Measurements from ENCODE around the gene MRPL36. TPM values are rescaled to one million over a fixed set of nuclear protein-coding genes. Genes with fewer than 3 reads are reported as not detected.

Gene MRPL36
- total RNA-seq, 6 donors from 2014 or later, result 10.5 to 30.4 (median 21.5) TPM

- TF ChIP-seq EP300 (IDR thresholded peaks at IDR 0.05) (no peak), CTCF (IDR thresholded peaks at IDR 0.05) (no peak), POLR2AphosphoS5 (IDR thresholded peaks at IDR 0.05) (no peak), POLR2A (IDR thresholded peaks at IDR 0.05) (no peak)
- Histone ChIP-seq H3K36me3 (no peaks in the 10 kb centered on the region), H3K27me3 (no peaks in the 10 kb centered on the region), H3K9me3 (no peaks in the 10 kb centered on the region), H3K4me3 (no peak overlapping the region), H3K4me1 (no peaks in the 10 kb centered on the region), H3K27ac (no peak overlapping the region)
- 47 to 50% methylated on average over 11 of the region's 11 CpGs for WGBS, 2 donors
- DNase-seq (no peak), ATAC-seq (ENCODE audit: low FRiP score in 2 of 2) (no peak)
Observed at GRCh38 chr5:1783216-1783554, 16.5 kb downstream of the MRPL36 start.

GRCh38 chr5:1782385-1783215 lies 17.0 kb downstream of the MRPL36 start:
- Histone ChIP-seq H3K36me3 (no peaks in the 10 kb centered on the region), H3K9me3 (no peaks in the 10 kb centered on the region), H3K4me1 (no peaks in the 10 kb centered on the region), H3K27me3 (no peaks in the 10 kb centered on the region), H3K27ac (no peak overlapping the region), H3K4me3 (no peak overlapping the region)
- WGBS, 2 donors, result 75 to 77% methylated on average over 13 to 14 of the region's 14 CpGs
- no peak for TF ChIP-seq POLR2A (IDR thresholded peaks at IDR 0.05)
- TF ChIP-seq CTCF (IDR thresholded peaks at IDR 0.05), result no peak
- DNase-seq, result no peak
- no peak for ATAC-seq (ENCODE audit: low FRiP score in 2 of 2)

- WGBS, 2 donors, result 84 to 88% methylated on average over 7 to 9 of the region's 9 CpGs
- no peaks in the 10 kb centered on the region for H3K36me3 ChIP-seq
- TF ChIP-seq POLR2A (IDR thresholded peaks at IDR 0.05) (no peak), CTCF (IDR thresholded peaks at IDR 0.05) (no peak), POLR2AphosphoS5 (IDR thresholded peaks at IDR 0.05) (no peak), EP300 (IDR thresholded peaks at IDR 0.05) (no peak)
- DNase-seq (no peak), ATAC-seq (ENCODE audit: low FRiP score in 2 of 2) (no peak)
- H3K9me3 ChIP-seq, result no peaks in the 10 kb centered on the region
- no peaks in the 10 kb centered on the region for H3K4me1 ChIP-seq
- H3K4me3 ChIP-seq, result no peak overlapping the region
- no peaks in the 10 kb centered on the region for H3K27me3 ChIP-seq
- no peak overlapping the region for H3K27ac ChIP-seq
Observed at GRCh38 chr5:1781726-1782384, 17.8 kb downstream of the MRPL36 start.

- ATAC-seq (ENCODE audit: low FRiP score in 2 of 2), result no peak
- no peaks in the 10 kb centered on the region for H3K27me3 ChIP-seq
- H3K4me3 ChIP-seq, result no peak overlapping the region
- H3K4me1 ChIP-seq, result no peaks in the 10 kb centered on the region
- H3K36me3 ChIP-seq, result no peaks in the 10 kb centered on the region
- TF ChIP-seq POLR2A (IDR thresholded peaks at IDR 0.05), result no peak
- no peak overlapping the region for H3K27ac ChIP-seq
- DNase-seq, result no peak
- H3K9me3 ChIP-seq, result no peaks in the 10 kb centered on the region
- 83 to 90% methylated on average over 6 of the region's 6 CpGs for WGBS, 2 donors
Observed at GRCh38 chr5:1781107-1781506, 18.5 kb downstream of the MRPL36 start.

- H3K9me3 ChIP-seq, result no peaks in the 10 kb centered on the region
- DNase-seq, result no peak
- H3K4me1 ChIP-seq, result no peaks in the 10 kb centered on the region
- no peak for TF ChIP-seq POLR2AphosphoS5 (IDR thresholded peaks at IDR 0.05)
- no peak for TF ChIP-seq EP300 (IDR thresholded peaks at IDR 0.05)
- no peak for TF ChIP-seq POLR2A (IDR thresholded peaks at IDR 0.05)
- TF ChIP-seq CTCF (IDR thresholded peaks at IDR 0.05), result no peak
- H3K27me3 ChIP-seq, result no peaks in the 10 kb centered on the region
- H3K27ac ChIP-seq, result no peak overlapping the region
- H3K4me3 ChIP-seq, result no peak overlapping the region
- no peaks in the 10 kb centered on the region for H3K36me3 ChIP-seq
- ATAC-seq (ENCODE audit: low FRiP score in 2 of 2), result no peak
- 75 to 87% methylated on average over 6 of the region's 6 CpGs for WGBS, 2 donors
Observed at GRCh38 chr5:1780614-1780930, 19.1 kb downstream of the MRPL36 start.
